NCI-H1105 treated with DMSO at 0.1 percent for 48 hours (cell line): ENCODE data around the gene LPXN.
A peak's percentile ranks its signal among the peaks of the same experiment; 100 is the strongest.
"Not testable (repeated sequence)": the region's sequence is repeated elsewhere in the genome, so short reads cannot be mapped to it uniquely, and the experiment has no call there.

Source experiments
- DNase-seq: peaks from one replicate; lab custom pipeline; 2025; lab: John Stamatoyannopoulos, UW

LPXN gene

DNA sequence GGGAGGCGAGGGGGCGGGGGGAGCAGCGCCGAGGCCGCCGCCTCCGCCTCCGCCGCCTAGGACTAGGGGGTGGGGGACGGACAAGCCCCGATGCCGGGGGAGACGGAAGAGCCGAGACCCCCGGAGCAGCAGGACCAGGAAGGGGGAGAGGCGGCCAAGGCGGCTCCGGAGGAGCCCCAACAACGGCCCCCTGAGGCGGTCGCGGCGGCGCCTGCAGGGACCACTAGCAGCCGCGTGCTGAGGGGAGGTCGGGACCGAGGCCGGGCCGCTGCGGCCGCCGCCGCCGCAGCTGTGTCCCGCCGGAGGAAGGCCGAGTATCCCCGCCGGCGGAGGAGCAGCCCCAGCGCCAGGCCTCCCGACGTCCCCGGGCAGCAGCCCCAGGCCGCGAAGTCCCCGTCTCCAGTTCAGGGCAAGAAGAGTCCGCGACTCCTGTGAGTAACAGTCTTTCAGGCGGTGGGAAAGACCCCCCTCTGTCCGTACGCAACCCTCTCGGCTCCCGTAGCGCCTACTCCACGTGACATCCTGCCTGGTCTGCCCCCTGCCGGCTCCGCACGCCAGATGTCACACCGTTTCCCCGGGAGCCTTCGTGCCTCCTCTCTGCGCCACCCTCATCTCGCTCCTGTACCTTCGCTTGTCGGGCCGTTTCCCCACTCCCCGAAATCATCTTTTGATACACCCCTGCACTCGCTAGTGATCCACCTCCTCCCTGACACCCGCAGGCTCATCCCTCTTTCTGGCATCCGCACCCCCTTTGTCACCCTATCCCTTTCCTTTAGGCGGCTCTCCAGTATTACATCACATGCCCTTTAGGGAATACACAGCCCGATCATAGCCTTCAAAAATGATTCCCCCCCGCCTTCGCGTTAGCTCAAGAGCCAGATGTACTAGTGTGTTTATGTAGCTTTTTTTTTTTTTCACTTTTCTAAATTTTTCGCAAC is 3.8 kb upstream of the LPXN start:
- DNase-seq, result peak; percentile 83

DNA sequence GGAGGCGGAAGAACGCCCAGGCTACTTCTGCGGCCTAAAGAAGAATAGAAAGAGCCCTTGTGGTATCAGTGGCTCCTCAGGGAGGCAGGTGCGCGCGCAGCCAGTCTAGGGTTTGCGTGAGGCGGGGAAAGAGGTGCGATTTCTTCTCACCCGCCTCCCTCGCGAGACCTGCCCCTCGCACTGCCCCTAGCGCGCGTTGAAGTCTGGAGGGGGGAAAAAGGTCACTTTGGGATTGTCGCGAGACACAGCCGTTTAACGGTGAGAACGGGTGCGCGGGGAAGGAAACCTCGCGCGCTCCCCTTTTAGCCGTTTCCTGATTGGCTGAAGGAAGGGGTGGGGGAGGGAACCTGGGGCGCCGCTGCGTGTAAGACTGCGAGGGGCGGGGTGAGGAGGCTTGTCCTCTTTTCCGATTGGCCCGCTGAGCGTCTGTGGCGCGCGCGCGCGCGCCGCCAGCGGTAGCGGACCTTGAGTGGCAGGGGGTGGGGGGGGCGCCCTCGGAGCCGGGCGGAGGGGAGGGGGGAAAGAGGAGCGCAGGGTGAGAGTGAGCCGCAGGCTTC is 3.1 kb upstream of the LPXN start, which contains the start of gene ZFP91:
Gene ZFP91 (plus strand): TSS at position 429 of the 557 bp plus-strand sequence. CDS start 219 bp downstream, outside the sequence.
- peak; percentile 95 for DNase-seq

DNA sequence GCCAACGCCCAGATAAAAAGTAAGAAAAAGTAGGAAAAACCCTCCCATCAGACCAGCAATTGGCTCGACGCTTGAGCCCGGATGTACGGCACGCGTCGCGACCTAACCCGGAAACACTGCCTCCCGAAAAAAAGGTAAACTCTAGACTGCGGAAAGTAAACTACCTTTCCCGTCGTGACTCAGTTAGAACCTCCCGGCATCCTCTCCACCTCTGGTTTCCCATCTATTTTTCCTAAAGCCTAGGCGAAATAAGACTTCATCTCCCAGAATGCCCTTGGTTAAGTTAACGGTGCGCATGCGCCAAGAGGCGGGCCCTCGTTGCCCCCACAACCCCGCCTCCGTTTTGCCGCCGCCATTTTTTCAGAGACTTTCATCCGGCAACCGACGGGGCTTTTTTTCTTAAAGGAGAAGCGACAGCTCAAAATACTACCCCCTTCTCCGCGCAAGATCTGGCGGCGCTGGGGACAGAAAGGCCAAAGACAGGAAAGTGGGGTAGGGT is 2.5 kb upstream of the LPXN start:
- DNase-seq, result peak; percentile 99

DNA sequence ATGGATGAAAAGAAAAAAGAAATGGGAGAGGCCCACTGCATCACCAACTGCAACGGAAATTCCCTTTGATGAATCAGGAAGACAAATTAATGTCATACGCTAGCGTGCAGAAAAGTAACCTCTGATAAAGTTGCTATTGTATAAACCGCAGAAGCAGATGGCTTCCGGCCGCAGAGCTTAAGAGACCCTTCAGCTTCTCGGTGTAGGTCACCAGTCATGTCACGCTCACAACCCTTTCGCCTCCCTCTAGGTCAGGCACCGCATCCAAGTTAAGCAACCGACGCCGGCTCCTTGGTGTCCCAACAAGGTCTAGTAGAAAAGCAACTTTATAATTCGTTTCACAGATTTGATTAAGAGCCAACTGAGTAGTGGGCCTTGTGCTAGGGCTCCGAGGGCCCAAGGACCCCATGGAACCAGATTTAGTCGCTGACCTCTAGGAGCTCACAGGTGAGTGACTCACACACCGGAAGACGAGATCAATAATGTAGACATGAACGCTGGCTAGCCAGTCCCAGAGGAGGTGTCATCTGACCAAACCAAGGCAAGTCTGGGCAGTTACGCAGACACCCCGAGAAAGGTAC is 2.0 kb upstream of the LPXN start:
- DNase-seq, result no peak

DNA sequence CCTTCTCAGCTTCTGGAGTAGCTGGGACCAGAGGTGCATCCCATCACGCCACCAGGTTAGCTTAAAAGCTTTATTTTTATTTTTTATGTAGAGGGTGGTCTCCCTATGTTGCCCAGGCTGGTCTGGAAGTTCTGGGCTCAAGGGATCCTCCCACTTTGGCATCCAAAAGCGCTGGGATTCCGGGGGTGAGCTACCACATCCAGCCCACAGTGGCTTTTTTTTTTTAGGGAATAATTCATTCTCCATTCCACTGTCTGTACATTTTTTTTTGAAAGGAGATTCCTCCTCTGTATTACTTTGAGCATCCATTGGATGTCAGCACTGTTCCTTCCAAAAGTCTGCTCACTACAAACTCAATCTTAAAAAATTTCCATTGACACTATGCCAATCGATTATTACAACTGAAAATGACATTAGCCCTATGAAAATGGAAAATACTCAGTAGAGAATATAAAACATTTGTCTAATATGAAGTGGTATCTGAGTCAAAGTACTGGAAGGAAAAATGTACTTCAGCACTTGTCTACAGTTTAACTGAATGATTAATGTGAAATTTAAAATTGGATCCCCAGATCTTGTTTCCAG is 1.3 kb upstream of the LPXN start:
- DNase-seq, result no peak

DNA sequence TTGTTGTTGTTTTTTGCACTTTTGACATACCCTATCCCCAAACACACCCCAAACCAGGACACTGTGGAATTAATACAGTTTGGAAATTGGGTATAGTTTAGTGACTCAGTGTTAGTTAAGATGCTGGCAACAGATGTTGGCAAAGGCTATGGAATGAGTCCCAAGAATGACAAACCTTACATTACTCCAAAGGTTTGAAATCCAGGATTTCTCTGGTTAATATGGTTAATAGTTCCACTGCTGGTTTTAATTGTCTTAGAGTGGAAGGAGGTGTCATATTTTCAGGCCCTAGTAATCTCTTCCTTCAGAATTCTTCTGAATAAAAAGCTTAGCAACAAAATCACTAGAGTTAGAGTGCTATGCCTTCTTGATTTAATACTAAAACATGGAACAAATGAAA is 775 bp downstream of the LPXN start:
- DNase-seq, result no peak

DNA sequence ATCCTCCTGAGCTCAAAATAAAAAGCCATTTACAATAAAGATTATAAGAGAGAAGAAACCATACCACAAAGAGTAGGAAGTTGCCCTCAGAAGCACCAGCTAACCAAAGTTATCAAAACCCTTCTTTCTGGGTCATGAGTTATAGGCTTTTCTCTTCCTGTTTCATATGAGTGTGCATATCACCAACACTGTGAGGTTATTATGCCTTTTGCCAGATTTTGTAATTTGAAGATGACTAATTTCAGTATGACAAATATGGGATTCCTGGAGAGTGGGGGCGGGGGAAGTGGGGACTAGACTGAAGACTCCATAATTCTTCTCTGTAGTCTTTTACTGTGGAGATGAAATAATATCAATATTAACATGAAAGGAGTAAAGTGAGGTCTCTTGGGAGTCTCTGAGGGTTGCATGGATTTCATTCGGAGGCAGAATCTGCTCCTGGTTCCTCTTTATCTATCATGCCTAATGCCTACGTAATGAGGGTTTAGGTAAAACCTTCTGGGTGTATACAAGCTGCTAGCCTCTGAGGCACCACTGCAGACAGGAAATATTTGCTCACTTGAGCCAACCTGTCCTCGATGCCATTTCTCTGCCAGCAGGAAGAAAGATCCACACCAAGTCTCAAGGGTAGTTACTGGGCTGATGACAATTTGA is 2.1 kb downstream of the LPXN start:
- DNase-seq, result no peak

DNA sequence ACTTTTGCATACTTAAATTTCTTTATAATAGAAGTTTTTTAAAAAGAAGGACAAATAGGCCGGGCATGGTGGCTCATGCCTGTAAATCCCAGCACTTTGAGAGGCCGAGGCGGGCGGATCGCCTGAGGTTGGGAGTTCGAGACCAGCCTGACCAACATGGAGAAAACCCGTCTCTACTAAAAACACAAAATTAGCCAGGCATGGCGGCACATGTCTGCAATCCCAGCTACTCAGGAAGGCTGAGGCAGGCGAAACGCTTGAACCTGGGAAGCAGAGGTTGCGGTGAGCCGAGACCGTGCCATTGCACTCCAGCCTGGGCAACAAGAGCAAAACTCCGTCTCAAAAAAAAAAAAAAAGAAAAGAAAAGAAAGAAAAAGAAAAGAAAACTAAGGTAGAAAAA is 2.8 kb downstream of the LPXN start:
- not testable (repeated sequence) for DNase-seq

DNA sequence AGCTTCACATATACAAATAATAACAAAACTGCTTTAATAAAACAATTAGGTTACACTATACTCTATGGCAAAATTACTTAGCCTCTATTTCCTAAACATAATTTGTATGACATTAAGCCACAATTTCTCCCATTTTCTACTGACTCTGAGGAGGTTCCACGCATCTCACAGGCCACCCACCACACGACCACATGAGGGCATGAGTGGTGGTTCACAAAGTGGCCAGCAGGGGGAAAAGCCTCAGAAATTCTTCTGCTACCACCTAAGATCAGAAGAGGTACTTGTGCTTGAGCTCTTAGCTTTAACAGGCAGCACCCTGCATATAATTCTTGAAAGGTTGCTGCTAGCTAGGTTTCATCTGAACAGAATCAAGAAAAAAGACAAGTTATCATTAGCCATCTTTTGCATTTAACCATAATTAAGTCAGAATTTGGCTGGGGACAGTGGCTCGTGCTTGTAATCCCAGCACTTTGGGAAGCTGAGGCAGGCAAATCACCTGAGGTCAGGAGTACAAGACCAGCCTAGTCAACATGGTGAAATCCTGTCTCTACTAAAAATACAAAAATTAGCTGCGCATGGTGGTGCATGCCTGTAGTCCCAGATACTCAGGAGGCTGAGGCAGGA is 7.7 kb downstream of the LPXN start:
- DNase-seq, result peak; percentile 25

DNA sequence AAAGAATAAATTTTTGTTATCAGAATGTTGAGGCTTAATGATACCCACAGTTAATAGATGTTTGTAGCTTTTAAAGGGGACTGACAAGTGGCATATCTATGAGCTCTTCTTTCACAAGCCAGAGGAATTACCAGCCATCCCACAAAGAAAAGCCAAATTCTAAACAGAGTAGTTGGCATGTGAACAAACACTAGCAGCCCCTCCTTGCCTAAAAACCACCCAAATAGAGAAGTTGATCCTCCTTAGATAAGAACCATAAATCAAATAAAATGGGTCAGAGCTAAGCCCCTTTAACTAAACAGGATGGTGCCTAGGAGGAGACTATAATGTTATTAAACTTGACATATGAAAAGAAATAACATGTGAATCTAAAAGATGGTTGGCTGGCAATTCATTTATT is 11.4 kb downstream of the LPXN start:
- no peak for DNase-seq

DNA sequence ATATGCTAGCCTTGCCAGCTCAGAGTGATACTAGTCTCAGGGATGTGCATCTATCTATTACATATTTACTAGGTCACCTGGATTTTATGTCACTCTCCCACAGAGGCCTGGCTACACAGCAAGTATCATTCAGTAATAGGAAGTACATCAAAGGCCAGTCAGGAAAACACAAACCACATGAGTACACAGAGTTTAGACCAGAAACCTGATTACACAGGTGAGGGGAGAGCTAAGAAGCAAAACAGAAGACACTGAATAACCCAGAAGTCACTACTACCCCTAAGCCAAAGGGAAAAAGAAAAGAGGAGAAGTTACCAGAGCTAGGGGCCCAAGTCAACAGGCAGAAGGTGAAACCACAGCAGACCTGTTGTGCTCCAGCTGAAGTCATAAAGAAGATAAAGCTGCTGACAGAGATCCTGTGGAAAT is 13.3 kb downstream of the LPXN start:
- DNase-seq, result no peak

DNA sequence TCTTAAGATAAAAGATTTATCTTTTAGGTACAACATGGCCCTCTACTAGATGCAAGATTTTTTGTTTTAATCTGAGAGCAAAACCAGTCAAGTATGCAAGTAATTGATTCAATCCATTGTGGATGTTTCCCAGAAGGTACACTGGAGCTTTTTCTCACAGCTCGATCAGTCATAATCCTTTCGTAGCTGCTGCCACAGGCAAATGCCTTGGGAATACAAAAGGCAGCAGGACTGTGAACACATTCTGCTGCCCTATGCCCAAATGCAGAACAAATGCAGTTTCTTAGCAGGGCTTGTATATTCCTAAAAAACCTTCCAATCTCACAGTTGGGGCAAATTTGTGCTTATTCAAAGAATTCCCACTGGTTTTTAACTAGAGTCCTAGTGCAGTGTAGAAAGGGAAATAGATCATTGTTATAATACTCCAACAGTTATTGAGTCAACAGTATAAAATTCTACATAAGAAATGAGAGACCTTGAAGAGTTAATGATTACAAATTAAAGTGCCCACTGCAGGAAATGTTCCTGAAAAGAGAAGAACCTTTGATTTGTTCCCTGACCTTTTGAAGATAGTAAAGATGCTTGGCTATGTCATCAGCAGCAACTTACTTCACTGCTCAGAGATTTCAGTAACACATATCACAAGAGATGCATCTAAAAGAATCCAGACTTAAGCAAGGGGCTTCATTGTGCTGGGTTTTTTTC is 14.1 kb downstream of the LPXN start:
- no peak for DNase-seq

DNA sequence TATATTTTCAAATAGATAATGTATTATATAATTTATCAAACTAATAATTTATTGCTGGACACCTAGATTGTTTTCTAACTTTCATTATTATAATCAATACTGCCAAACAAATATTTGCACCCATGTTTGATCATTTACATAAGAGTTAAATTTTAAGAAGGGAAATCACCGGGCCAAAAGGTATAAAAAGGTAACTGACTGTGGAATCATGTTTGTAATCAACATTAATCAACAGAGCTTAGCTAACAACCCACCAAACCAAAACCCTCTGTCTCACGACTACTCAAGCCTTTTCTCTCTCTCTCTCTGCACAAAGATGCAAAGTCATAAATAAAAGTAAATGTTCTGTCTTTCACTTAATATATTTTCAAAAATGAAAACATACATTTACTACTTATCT is 14.8 kb downstream of the LPXN start:
- DNase-seq, result no peak

DNA sequence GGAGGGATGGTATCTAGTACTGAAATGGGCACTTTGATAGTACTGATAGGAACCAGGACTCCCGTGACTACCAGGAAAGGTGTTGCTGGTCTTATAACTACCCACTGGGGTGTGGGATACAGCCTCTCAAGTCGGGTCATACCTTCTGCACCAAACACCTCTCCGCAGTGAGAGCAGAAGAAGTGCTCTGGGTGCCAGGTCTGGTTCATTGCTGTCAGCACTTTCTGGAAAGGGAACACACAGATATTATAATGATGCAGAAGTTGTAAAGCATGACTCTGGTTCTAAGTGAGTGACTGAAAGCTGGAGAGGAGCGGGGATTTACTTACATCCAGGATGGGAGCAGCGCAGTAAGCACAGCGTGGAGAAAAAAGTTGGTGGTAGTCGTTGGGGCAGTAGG is 26.0 kb downstream of the LPXN start:
- no peak for DNase-seq

DNA sequence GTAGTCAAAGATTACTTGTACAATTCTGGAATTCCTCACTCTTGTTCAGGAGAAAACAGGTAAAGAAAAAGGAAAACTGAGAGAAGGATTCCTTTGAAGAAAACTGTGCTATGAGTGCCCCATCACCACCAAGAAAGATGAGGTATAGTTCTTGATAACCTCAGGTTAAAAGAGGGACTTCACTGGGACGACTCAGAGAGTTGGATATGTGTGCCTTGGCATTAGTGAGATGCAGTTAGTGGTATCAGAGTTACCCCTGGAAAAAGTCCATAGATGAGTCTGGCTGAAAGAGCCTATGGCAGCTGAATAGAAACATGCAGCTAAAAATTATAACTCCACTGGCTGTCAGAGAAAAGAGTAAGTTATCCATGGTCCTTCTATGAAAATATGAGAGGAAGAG is 28.8 kb downstream of the LPXN start:
- no peak for DNase-seq

DNA sequence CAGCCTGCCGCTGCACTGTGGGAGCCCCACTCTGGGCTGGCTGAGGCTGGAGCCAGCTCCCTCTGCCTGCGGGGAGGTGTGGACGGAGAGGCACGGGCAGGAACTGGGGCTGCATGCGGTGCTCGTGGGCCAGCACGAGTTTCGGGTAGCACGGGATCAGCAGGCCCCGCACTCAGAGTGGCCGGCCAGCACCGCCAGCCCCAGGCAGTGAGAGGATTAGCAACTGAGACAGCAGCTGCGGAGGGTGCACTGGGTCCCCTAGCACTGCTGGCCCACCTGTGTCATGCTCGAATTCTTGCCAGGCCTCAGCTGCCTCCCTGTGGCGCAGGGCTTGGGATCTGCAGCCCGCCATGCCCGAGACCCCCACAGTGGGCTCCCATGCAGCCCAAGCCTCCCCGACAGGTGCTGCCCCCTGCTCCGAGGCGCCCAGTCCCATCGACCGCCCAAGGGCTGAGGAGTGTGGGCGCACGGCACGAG is 43.8 kb downstream of the LPXN start:
- DNase-seq, result no peak

DNA sequence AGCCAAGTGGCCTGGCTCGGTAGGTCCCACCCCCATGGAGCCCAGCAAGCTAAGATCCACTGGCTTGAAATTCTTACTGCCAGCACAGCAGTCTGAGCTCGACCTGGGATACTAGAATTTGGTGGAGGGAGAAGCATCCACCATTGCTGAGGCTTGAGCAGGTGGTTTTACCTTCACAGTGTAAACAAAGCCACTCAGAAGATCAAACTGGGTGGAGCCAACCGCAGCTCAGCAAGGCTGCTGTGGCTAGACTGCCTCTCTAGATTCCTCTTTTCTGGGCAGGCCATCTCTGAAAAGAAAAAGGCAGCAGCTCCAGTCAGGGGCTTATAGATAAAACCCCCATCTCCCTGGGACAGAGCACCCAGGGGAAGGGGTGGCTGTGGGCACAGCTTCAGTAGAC is 45.4 kb downstream of the LPXN start:
- no peak for DNase-seq

DNA sequence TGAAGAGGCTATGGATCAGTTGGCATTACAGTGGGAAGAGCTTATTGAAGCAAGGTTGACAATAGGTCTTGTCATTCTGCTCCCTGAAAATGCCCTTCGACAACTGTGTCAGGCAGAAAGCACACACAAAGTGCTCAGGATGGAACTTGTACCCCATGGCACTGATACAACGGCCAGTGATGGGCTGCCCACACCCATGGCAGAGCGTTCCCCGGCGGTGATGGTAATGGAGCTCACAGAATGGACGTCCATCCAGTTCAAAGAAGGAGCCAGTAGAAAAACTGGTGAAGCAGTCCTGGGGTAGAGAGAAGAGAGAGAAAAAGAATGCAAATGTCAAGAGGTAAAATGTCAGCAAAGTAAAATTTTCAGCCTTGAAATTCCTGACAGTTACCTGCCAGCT is 48.2 kb downstream of the LPXN start:
- no peak for DNase-seq

DNA sequence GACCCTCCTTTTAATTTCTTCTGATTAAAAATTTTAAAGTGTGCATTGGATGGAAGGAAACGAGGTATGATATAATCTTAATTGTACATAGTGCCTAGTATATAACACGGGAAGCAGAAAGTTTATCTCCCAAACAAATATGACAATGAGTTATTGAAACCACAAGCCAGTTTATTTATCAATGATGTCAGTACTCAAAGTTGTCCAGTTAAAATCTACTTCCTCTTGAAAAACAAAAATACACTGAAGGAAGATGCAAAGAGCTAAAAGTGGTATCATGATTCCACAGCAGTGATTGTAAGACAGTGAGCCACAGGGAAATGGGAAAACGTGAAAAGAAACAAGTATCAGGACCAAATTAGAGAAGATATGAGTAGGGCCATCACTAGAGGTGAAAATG is 48.9 kb downstream of the LPXN start:
- DNase-seq, result no peak

DNA sequence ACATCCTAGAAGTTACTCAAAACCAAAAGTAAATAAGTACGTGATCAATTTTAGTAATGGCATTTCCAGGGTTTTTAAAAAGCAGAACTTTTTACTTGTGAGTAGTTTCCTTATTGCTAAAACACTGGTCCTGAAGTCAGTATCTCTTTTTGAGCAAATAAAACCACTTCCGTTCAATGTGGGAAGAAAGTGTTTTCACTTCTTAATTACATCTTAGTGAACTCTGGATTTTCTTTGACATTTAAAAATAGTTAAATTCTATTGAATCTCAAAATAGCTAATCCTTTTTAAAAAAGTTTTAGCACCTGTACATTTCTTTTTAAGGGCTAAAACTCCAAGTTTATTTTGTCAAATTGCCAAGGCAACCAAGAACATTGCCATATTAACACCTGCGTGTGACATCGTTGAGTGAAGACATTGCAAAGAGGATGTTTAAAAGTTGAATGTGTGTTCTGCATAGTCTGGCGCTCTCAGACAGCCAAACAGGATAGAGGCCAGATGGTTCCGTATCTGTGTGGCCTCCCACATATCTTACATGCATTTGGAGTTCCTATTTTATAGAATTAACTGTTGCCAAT is 50.5 kb downstream of the LPXN start:
- DNase-seq, result no peak
